Stimulated activated CD4-positive, alpha-beta T cell treated with anti-CD3 and anti-CD28 coated beads, Interleukin-1b, Interleukin-23, amount 100 ng/mL, for 48 hours (primary cell): Measurements from ENCODE around the gene FZD10.

Source experiments
- DNase-seq: peaks from one replicate; pipeline ENCODE4 v3.0.0-alpha.2; 2020

The FZD10 gene

DNA sequence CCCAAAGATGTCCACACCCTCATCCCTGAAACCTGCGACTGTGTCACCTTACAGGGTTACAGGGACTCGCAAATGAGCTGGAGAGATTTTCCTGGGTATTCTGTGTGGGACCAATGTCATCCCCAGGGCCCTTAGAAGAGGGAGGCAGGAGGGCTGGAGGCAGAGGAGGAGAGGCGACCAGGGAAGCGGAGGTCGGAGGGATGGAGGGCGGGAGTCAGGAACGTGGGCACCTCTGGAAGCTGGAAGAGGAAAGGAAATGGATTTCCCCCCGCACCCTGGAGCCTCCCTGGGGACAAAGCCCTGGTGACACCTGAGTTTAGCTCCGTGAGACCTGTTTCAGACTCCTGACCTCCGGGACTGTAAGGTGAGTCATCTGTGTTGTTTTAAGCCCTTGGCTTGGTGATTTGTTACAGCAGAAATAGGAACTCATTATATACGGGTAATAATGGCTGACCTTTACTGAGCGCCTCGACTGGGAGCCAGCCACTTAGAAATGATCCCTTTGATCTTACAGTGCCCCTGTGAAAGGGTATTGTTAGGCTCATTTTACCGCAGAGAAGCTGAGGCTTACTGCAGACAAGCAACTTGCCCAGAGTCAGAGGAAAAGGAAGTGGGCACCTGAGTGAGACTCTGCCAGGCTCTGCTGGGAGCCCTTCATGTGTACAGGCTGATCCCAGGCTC, 29.3 kb upstream of the FZD10 start:
- no peak for DNase-seq

DNA sequence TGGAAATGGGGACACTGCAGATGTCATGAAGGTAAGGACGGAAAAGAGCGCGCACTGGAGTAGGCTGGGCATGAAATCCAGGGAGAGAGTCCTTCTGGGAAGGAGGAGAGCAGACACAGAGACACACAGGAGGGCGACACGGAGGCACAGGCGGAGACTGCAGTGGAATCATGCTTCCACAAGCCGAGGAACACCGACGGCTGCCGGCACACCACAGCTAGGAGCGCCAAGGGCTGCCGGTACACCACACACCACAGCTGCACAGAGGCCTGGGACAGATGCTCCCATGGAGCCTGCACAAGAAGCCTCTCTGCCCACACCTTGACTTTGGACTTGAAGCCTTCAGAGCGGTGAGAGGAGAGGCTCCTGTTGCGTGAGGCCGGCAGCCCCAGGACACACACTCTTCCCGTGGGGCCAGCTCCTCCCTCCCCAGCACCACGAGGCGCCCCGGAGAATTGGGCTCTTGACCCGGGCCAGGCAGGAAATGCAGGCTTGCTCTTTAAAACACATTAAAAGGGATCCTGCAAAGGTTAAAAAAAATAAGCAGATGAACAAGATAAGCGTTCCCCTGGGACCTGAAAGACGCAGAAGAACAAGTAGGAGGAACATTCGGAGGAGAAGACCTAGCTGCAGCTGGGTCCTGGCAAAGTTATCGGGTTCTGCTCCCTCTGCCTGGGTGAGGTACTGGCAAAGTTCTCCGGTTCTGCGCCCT, 28.3 kb upstream of the FZD10 start:
- no peak for DNase-seq

DNA sequence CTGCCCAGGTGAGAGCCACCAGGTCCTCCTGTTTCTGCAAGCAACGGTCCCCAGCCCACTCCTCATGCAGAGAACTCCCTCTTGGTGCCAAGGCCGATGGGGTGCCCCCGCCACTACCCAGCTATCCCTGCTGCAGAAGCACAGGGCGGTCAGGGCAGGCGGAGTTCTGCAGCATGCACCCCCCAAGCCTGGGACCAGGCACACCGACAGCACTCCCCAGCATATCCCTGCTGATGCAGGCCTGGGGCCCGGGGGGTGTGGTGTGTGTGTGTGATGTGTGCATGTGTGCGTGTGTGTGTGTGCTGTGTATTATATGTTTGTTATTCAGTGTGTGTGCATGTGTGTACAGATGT, 27.7 kb upstream of the FZD10 start:
- no peak for DNase-seq

DNA sequence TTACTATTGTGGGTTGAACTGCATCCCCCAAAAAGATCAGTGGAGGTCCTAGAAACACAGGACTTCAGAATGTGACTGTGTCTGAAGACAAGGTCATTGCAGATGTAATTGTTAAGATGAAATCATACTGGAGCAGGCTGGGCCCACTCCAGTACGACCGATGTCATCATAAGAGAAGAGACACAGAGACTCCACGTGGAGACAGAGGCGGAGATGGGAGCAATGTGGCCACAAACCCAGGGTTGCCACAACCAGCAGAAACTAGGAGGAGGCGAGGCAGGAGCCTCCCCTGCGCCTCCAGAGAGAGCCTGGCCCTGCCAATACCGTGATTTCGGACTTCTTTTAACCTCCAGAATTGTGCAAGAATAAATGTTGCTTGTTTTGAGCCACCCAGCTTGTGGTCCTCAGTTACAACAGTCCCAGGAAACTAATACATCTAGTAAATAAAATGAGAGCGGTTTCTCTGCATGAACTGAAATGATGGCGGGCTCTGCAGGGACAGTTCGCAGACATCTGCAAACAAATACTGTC, 25.7 kb upstream of the FZD10 start:
- DNase-seq: no peak

DNA sequence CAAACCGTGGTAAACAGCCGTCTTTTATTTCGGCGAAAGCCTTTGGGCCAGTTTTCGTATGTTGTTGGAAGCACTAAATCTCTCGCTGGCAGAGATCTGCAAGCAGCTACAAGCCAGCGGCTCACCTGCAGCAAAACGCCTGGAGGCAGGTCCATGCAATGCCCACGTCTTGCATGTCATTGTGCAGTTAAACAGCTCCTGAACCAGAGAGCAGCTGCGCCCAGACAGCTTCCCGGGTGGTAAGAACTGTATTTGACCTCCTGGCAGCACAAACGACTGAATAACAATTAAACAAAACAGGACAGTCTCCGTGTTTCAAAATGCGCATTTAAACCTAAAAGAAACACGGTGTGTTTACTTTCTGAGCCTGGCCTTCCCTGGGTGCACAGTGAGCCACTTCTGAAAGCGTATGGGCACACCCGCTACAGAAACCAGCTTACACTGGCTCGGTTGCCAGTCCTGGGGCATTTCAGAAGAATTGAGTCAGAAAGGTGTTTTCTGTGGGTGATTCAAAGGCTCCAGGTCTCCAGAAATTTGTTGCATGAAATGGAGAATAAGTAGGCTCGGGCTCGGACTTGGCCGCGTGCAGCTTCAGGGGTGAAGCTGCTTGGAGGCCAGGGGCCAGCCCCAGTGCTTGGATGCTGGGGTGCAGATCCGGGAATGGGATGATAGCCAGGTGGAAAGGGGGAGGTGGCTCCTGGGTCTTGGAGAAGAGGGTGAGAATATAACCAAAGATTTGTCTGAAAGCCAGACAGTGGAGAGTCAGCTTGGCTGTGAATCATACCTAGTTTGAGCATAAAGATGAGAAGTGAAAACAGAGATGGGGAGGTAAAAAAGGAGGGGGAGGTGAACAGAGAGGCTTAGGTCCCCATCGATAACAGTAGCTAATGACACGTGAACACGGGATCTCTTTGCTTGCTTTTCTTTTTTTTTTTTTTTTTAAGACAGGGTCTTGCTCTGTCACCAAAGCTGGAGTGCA, 24.9 kb upstream of the FZD10 start:
- no peak for DNase-seq

DNA sequence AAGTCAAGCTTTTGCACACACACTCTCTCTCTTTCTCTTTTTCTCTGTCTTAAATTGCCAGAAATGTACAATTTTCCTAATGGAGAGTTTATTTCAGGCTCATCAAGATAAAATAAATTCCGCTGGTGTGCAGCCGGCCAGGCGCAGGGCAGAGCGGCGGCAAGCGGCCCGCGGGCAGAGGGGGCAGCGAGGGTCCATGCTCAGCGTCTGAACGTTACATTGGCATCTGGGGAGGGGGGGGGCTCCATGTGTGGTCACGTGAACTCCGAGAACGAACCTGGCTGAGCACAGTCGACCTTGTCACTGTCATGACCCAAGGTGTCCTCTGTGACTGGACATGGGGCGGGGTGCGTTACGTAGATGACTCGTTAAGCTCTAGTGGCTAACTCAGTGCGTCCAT, 23.8 kb upstream of the FZD10 start:
- no peak for DNase-seq

DNA sequence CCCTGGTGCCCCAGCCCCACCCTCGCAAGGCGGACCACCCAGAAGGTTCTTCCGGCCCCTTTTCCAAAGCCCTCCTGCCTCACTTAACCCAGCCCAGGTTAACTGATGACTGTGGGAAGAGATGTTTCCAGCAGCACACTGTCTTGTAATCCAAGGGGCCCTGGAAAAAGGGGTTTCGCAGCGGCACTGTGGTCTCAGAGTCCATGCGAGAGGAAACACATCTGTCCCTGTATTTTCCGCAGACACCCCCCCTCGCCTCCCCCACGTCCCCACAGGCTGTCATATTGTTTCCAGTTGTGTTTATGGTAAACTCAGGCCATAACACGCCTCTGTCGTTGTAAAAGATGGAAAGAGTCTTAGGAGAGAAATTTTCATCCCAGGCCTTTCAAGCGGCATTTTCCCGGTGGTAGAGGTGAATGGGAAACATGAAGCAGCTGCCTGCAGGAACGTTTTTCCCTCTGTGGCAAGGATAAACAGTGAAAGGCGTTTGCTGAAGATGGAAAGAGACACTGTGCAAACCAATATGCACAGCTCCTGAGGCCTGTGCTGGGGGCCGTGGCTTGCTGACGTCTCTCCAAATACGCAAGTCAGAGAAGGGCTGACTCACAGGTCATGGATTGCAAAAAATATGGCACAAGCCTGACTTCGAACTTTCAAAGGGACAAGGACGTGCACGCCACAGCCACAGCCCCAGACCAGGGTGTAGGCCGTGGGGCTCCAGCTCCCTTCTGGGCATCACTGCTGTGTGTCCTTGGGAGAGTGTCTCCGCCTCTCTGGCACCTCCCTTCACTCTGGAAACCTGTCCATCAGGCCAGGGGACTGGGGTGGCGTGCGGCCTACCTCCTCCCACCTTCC, 22.5 kb upstream of the FZD10 start:
- no peak for DNase-seq

DNA sequence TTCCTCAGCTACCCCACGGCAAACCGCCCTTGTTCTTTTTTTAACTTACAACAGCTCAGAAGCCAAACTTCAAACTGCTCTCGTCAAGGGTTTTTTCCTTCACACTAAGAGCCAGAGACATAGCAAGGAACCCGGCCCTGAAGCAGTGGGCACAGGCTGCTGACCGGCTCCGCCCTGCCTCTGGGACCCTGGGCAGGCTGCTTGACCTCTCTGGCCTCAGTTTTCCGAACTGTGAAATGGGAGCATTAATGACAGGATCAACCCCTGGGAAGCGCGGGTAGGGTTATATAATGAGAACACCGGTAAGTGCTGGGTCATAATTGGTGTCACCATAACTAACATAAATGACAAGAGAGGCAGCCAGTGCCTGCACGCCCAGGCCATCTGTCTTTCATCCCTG, 21.2 kb upstream of the FZD10 start:
- no peak for DNase-seq

DNA sequence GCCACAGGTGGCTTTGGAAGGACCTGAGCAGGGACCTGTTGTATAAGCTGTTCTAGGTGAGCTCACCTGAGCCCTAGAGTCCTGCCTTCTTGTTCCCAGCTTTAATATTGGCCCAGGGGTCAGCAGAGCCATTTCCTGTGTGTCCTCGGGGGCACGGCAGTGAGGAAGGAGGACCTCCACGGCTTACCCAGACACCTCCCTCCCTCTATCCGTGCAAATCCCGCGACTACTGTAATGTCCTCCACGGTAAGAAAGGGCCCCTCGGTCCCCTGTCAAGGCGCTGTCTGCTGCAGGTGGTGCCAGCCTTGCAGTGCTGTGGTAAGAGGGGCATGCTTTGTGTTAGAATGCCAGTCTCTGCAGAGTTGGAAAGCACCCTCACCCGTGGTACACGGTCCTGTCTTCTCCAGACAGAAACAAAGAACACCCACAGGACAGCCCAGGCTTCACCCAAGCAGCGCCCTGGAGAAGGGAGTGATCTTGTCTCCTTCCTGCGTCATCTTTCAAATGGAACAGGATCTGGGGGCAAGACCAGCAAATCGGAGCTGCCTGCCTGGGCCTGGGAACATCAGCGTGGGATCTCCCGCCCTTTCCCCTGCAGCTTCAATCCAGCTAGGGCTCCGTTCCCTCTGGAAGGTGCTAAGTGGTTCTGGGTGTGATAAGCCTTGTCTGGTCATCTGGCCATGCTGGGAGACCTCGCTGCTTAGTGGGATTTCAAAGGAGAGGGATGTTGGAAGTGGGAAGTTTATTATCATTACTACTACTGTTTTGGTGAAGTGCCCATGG, 20.2 kb upstream of the FZD10 start:
- no peak for DNase-seq

DNA sequence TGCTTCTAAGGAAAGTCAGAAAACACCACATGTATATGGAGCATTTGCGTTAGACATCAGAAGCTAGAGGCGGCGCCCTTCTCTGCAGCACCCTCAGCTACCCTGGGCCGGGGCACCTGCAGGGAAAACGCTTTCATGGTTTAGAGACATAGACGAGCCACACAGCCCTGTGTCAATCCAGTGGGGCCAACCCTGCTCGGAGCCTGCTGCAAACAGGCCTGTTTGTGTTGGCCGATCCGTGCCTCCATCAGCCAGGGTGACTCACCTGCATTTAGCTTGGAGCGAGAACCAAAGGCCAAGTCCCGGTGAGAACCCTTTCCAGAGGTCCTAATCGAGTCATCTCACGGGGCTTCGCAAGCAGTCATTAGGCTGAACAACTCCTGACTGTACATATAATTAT, 19.5 kb upstream of the FZD10 start:
- DNase-seq: no peak

DNA sequence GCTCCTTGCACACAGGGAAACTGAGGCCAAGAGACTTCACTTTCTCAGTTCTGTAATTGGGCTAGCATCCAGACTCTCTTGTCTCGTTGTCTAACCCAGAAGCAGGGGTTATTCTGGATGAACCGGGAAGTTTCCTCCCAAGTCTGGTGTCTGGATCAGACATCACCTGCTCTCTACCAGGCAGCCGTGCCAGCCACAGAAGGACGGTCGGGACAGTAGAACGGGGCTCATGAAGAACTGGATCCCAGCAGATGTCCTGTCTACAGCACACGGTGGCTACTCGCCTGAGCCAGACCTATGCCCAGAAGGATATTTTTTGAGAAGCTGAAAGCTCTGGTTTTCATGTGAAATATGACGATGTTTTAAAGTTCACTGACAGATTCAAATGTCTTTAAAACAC, 19.1 kb upstream of the FZD10 start:
- no peak for DNase-seq

DNA sequence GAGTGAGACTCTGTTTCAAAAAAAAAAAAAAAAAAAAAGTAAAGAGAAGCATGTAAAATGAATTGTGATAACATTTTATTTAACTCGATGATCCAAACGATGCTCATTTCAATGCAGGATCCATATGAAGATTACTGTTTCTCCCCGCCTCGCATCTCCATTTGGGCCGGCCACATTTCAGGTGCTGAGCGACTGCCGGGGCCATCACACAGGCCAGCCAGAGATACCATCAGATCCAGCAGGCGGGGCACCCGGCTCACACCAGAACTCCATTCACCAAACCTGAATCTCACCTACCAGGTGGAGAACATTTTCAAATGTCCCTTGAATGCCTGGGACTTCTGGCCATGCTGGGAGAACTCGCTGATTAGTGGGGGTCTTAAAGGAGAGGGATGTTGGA, 18.0 kb upstream of the FZD10 start:
- no peak for DNase-seq

DNA sequence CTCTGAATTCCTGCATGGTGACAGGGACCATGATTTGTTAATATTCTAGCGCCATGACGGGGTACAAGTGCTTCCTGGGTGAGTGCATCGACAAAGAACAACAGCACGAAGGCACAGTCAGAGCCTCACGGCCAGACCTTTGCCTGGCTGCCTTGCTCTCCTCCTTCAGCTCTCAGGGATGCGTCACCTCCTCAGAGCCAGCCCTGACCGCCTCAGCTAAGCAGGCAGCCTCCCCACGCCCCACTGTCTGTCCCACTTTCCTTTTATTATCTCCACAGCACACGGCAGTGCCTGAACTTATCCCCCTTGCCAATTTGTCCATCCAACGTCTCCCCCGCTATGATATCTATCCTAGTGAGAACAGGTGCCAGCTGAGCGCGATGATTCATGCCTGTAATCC, 16.5 kb upstream of the FZD10 start:
- no peak for DNase-seq

DNA sequence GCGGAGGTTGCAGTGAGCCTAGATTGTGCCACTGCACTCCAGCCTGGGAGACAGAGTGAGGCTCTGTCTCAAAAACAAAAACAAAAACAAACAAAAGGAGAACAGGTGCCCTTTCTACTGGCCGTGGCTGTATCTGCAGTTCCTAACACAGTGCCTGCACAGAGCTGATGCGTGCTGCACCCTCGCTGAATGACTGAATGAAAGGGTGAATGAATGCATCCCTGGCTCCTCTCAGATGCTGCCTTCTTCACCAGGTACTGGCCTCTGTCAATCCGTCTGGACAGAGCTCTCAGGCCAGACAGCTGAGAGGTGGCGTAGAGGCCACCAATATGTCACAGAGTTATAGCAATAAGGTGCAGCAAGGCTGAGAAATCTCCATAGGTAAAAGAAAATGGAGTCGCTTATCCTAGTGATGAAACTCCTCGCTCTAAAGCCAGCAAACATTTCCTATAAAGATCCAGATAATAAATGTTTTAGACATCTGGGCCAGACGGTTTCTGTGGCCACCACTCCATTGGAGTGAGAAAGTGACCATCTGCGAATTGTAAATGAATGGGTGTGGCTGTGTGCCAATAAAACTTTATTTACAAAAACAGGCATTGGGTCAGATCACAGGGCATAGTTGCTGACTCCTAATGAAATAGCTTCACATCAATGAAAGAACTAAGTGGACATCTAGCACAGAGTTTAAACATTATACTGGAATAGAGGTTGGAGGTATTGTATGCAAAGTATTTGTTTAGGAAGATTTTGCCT, 15.9 kb upstream of the FZD10 start:
- DNase-seq: no peak

DNA sequence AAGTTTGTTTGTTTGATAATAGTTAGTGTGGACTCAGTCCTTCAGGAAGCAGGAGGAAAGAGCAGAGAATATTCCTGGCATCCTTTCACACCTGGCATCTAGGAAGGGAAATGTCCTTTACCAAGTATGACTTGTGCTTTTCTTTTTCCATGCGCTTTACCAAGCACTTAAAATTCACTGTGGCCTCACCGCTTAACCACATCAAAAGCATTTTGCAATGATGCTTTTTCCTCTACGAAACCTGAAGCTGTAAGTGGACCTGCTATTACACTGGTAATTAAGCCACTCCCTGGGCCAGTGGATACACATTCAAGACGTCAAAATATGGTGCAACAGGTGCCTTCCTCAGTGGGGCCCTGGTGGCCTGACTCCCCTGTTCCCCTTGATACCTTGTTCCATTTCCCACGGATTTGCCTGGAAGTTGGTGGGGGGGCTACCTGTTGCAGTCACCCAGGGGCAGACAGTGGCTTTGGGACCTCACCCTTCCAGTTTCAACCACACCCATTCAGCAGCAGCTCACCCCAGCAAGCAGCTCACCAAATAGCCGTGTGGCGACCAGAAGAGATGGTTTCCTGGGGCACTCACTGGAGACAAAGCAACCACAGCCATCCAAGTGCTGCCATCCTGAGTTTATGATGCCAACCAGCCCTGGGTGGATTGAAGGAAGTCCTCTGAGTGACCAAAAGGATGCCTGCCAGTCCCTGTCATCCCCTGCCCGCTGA, 14.2 kb upstream of the FZD10 start:
- DNase-seq: no peak

DNA sequence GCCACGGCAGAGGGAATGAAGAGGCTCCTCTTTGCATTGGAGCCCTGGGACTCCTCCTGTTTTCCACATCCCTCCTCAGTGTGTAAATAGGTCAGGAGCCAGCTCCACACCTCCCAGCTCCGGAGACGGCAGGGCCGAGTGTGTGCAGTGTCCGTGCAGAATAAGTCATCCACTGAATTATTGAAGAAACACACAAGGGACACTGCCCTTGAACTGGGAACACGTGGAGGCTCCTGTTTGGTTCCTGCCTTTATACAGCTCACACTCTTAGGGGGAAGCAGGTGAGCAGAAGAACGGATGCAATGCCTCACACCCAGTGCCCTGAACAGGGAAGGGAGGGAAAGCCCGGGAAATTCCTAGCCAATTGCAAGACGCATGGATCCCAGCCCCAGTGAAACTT, 10.4 kb upstream of the FZD10 start:
- no peak for DNase-seq

DNA sequence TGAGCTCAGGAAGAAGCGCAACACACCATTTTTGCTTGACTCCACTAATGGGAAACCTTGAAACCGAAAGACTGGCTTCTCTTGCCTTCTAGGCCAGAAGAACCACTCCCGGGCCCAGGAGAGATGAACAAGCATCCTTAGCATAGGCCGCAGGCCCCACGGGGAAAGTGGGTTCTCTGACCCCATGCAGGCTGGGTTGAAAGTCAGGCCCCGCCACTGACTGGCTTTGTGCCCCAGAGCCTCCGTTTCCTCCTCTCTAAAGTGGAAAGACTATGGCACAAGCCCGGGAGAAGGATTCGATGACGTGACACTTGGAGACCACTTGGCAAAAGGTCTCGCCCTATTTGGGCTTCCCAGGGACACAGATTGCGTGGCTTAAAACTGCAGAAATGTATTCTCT, 9.9 kb upstream of the FZD10 start:
- no peak for DNase-seq

DNA sequence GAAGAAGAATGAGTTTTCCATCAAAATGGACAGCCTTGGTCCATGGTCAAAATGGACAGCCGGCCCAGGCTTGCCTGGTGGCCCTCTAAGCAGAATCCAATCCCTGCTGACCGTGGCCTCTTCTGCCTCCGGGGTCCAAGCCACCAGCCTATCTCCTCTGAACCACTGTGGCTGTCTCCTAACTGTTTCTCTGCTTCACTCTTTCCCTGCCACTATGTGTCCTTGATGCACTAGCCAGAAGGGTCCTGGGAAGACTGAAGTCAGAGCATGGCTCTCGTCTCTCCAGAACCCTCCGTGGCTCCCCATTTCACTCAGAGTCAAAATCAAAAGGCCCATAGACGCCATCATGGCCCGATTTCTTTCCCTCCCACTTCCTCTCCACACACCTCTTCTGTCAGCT, 8.5 kb upstream of the FZD10 start:
- no peak for DNase-seq

DNA sequence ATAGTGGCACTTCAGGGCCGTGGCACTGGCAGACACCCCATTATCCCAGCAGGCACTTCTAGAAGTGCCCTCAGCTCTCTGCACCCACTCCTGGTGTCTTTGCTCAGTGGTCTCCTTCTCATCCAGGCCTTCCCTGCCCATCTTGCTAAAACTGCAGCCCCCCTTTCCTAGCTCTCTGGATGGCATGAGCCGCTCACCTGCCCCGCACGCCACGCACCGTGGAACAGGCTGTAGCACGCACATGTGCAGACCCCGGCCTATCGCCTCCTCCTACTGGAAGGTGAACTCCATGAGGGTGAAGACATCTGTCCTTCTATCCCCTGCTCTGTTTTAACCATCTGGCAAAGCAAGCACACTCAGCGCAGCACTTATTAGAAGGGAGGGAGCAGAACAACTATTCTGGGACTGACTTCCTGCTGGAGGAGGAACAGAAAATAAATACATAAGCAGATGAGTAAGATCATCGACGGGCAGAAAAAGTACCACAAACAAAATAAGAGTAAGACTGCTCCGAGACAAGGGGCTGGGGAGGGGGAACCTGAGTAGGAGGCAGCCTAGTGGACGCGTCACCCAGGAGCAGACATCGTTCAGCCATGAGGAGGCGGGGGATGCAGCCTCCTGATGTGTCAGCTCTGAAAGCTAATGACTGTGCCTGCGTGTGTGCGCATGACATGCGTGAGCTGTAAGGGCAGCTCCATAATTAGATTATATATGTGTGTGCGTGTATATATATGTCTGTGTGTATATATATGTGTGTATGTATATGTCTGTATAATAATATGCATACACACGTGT, 7.8 kb upstream of the FZD10 start:
- DNase-seq: no peak
